Panc1 (cell line): ENCODE results near the gene PRKACB.

Experiments used
- POLR2AphosphoS5 ChIP-seq: IDR thresholded peaks from 2 replicates; pipeline ENCODE4 v1.6.1; 2012; ENCODE audit warnings: mild to moderate bottlenecking, low read depth, low read length, moderate library complexity
- TCF7L2 ChIP-seq: IDR thresholded peaks from 2 replicates; pipeline ENCODE4 v1.6.1; 2011; ENCODE audit warnings: mild to moderate bottlenecking, low read depth, low read length, inconsistent platforms
- TF ChIP-seq, protein P1 (sequence below): fragments of 450-650 bp; IDR thresholded peaks from 2 replicates; pipeline ENCODE4 v1.5.1; 2017; ENCODE audit warnings: mild to moderate bottlenecking

DNA sequence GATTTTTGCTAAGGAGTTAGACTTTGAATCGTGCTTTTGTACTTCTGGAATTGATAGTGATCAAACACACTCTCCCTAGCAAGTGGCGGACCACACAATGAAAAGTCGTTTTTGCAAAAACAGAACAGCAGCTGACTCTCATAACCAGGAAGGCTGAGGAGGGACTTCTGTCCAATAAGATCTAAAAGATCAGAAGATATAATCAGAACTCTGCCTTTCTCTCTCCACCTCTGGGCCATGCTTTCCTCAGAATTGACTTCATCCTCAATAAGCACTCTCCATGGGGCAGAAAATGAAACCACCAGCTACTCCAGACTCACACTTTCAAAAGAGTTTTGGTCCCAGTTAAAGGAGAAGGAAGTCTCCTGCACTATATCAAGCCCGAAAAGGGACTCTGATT is 102.1 kb downstream of the PRKACB start:
- TF ChIP-seq, protein P1, sequence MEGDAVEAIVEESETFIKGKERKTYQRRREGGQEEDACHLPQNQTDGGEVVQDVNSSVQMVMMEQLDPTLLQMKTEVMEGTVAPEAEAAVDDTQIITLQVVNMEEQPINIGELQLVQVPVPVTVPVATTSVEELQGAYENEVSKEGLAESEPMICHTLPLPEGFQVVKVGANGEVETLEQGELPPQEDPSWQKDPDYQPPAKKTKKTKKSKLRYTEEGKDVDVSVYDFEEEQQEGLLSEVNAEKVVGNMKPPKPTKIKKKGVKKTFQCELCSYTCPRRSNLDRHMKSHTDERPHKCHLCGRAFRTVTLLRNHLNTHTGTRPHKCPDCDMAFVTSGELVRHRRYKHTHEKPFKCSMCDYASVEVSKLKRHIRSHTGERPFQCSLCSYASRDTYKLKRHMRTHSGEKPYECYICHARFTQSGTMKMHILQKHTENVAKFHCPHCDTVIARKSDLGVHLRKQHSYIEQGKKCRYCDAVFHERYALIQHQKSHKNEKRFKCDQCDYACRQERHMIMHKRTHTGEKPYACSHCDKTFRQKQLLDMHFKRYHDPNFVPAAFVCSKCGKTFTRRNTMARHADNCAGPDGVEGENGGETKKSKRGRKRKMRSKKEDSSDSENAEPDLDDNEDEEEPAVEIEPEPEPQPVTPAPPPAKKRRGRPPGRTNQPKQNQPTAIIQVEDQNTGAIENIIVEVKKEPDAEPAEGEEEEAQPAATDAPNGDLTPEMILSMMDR: no peak
- TF ChIP-seq TCF7L2 (no peak), POLR2AphosphoS5 (no peak)
